ENCODE results near the gene BANP.
"Not testable (repeated sequence)": the region's sequence is repeated elsewhere in the genome, so short reads cannot be mapped to it uniquely, and the experiment has no call there.

Gene BANP

DNA sequence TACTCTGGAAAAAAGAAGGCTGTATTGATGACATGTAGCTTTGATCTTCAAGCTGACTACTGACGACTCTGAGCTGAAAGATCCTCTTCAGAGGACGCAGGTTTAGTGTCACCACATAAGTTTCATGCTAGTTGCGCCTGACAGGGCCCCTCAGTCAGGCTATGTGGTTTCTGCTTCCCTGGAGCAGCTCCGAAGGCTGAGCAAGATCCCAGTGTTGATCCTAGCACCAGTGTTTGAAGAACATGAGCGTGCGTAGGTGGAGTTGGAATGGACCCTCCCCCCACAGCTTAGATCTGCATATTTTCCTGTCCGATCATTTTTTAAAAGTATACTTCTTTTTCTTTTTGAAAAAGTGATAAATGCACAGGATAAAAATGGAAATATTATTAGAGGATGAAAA is 17.3 kb downstream of the BANP start:
- DNase-seq (ENCODE audit: low spot score), result no peak

GRCh38 chr16:87970186-87970585 is 19.0 kb downstream of the BANP start:
- DNase-seq (ENCODE audit: low spot score), result no peak

DNA sequence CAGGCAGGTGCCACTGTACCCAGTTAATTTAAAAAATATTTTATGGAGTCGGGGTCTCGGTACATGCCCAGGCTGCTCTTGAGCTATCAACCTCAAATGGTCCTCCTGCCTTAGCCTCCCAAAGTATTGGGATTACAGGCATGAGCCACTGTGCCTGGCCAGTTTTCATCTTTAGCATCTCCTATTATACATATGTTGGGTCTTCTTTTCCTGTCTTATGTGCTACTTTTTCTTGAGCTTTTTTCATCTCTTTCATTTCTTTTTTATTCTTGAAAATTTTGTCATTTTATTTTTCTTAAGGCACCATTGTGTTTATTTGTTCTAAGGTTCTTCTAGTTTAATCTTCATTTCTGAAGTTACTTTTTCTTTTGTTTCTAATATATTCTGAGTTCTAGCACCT is 20.7 kb downstream of the BANP start:
- DNase-seq (ENCODE audit: low spot score), result no peak

GRCh38 chr16:87973717-87974116 is 22.5 kb downstream of the BANP start:
- DNase-seq (ENCODE audit: low spot score), result no peak

DNA sequence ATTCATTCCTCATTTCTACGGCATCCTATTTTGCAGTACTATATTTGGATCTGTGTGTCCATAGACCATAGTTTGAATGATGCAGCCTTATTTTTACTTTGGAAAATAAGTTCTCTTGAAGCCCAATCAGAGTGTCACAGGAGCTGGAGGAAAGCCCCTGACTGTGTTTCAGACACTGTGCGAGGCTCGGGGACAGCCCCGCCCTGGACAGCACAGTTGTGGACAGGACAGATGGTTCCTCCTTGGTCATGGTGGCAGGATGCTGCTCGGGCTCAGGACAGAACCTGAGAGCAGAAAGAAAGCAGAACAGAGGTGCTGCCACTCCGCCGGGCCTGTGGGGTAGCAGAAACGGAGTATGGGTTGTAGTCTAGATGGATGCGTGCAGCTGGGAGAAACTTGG is 22.9 kb downstream of the BANP start:
- DNase-seq (ENCODE audit: low spot score), result no peak

DNA sequence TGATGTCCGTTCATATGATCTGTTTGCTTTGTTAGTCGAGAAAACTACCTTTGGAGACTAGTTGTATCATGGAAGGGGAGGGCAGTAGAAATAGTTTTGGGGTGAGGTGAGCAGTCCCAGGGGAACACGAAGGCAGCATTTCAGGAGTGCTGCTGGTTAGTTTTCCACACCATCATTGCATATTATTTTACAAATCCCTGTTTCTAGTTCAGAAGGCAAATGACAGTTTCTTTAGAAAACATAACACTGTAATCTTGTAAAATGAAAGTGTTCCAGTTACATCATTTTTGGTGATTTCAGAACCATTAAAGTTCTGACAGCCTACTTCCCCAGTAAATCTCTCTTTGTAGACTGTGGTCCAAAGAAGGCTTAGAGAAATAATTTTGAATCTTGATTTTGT is 25.4 kb downstream of the BANP start:
- no peak for DNase-seq (ENCODE audit: low spot score)

DNA sequence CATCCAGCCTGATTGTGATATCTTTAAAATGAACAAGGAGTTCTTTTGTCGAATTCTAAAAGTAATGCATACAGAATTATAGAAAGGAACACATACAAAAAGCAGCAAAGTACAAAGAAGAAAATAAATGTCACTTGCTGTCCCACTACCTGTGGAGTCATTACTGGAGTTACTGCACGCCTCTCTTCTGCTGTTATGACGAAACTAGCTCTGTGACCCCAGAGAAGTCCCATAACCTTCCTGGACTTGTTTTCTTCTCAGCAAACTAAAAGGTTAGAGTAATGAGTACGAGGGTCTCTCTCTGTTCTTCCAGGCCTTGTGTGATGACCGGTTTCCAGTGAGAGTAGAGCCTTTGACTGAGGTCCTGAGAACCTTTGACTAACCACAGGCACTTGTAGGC is 26.9 kb downstream of the BANP start:
- DNase-seq (ENCODE audit: low spot score), result no peak

- DNase-seq (ENCODE audit: low spot score), result no peak
Measured at GRCh38 chr16:87979352-87979751, 28.1 kb downstream of the BANP start.

GRCh38 chr16:87979911-87980630 is 28.8 kb downstream of the BANP start:
- DNase-seq (ENCODE audit: low spot score), result not testable (repeated sequence)

- not testable (repeated sequence) for DNase-seq (ENCODE audit: low spot score)
Measured at GRCh38 chr16:87981376-87981775, 30.1 kb downstream of the BANP start.

GRCh38 chr16:87982581-87983041 is 31.4 kb downstream of the BANP start:
- DNase-seq (ENCODE audit: low spot score), result no peak

GRCh38 chr16:87983072-87983736 is 32.0 kb downstream of the BANP start:
- DNase-seq (ENCODE audit: low spot score), result not testable (repeated sequence)

- not testable (repeated sequence) for DNase-seq (ENCODE audit: low spot score)
Measured at GRCh38 chr16:87983737-87984097, 32.5 kb downstream of the BANP start.

DNA sequence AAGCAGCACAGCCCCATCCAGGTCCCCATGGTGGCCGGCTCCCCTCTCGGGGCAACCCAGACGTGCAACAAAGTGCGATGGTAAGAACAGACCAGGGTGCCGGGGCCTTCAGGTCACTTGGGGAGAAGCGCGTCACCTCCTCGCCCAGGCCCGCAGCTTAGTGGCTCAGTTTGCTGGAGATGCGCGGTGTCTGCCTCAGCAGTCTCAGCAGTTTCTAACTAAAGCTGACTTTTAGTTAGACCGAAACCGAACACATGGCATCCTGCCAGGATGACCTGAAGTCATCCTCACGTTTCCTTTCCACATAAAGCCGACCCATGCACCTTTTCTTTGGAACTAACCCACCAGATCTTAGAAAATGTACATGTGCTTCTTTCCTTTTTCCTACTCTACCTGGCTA is 32.9 kb downstream of the BANP start:
- DNase-seq (ENCODE audit: low spot score), result not testable (repeated sequence)

GRCh38 chr16:87984632-87985267 is 33.5 kb downstream of the BANP start:
- no peak for DNase-seq (ENCODE audit: low spot score)

GRCh38 chr16:87985493-87985892 is 34.3 kb downstream of the BANP start:
- DNase-seq (ENCODE audit: low spot score), result not testable (repeated sequence)

DNA sequence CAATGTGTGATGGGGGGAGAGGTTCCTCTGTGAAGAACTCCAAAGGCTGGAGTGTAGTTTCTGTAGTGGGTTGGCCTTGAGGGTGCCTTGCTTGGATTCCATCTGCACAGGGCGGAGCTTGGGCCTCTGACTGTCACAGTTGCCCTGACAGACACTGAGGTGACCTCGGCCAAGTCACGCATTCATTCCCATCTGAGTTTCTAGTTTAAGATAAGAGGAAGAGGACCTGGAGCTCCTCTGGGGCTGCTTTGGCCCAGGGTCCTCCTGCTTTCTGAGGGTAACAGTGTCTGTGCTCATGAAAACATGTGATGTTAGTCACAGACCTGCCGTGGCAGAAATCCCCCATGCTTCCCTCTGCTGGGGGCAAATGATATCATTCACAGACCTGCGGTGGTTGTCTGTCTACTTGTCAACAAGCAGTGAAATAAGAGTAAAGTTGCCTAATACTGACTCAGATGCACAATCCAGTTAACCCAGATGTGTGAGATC is 35.2 kb downstream of the BANP start:
- DNase-seq (ENCODE audit: low spot score), result not testable (repeated sequence)

DNA sequence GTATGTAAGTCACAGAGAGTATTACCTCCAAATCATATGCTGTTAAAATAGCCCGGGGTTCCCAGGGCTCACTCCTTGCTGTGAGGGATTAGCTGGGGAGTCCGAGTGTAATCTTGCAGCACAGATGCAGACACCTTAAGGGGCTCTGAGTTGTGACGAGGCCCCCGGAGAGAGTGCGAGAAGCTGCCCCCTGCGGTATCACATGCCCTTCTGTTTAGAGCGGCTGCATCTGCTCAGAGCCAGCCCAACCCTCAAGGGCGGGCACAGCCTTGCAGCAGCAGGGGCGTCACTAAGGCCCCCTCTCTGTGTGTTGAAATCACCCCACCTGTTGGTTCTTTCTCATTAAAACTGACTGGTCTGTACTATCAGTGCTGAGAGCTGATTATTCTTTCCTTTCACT is 37.4 kb downstream of the BANP start:
- not testable (repeated sequence) for DNase-seq (ENCODE audit: low spot score)

GRCh38 chr16:87990254-87990653 is 39.0 kb downstream of the BANP start:
- DNase-seq (ENCODE audit: low spot score), result not testable (repeated sequence)

- DNase-seq (ENCODE audit: low spot score), result not testable (repeated sequence)
Measured at GRCh38 chr16:87992142-87992541, 40.9 kb downstream of the BANP start.

- no peak for DNase-seq (ENCODE audit: low spot score)
Measured at GRCh38 chr16:87993901-87994300, 42.7 kb downstream of the BANP start.

DNA sequence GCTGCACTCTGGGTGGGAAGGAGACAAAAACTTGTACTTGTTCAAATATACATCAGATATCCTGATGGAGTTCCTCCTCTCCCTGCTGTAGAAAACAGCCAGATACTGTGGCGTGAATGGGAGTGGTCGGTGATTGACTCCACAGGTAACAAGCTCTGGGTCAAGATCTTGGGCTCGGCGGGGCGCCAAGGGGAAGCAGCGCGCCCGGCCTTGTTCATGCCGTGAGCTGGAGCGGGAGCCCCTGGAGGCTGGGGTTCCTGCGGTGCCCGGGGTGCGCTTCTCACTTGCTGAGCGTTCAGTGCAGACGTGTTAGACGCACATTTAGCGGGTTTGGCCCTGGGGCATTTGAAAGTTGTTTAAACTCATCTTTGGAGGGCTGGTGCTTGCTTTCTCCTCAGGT is 44.4 kb downstream of the BANP start:
- no peak for DNase-seq (ENCODE audit: low spot score)
